GM19395 (cell line): ENCODE data around the gene CDKAL1.
"Not testable (repeated sequence)": the region's sequence is repeated elsewhere in the genome, so short reads cannot be mapped to it uniquely, and the experiment has no call there.

Source experiments
- ATAC-seq: cut with Tn5 transposase; IDR thresholded peaks from one replicate; pipeline ENCODE4 v1.9.1; 2021; ENCODE audit warnings: mild to moderate bottlenecking, moderate library complexity; ENCODE audit not compliant: unreplicated experiment

Gene CDKAL1

GRCh38 chr6:20732896-20733295 is 198.6 kb downstream of the CDKAL1 start:
- ATAC-seq = no peak

- no peak for ATAC-seq
These were observed 203.7 kb downstream of the CDKAL1 start for GRCh38 chr6:20737912-20738311.

- ATAC-seq = no peak
These were observed 205.8 kb downstream of the CDKAL1 start for GRCh38 chr6:20740088-20740487.

- no peak for ATAC-seq
These were observed 206.5 kb downstream of the CDKAL1 start for GRCh38 chr6:20740727-20741126.

GRCh38 chr6:20741490-20741889 is 207.2 kb downstream of the CDKAL1 start:
- no peak for ATAC-seq

- ATAC-seq = no peak
These were observed 210.8 kb downstream of the CDKAL1 start for GRCh38 chr6:20744911-20745557.

GRCh38 chr6:20746024-20746423 is 211.8 kb downstream of the CDKAL1 start:
- no peak for ATAC-seq

GRCh38 chr6:20746805-20747558 is 212.7 kb downstream of the CDKAL1 start:
- ATAC-seq = no peak

- ATAC-seq = no peak
These were observed 213.7 kb downstream of the CDKAL1 start for GRCh38 chr6:20747991-20748390.

GRCh38 chr6:20751293-20751935 is 217.2 kb downstream of the CDKAL1 start:
- no peak for ATAC-seq

- ATAC-seq = no peak
These were observed 221.4 kb downstream of the CDKAL1 start for GRCh38 chr6:20755631-20756030.

GRCh38 chr6:20756584-20757147 is 222.4 kb downstream of the CDKAL1 start:
- not testable (repeated sequence) for ATAC-seq

- ATAC-seq = no peak
These were observed 223.5 kb downstream of the CDKAL1 start for GRCh38 chr6:20757761-20758160.

- ATAC-seq = no peak
These were observed 229.0 kb downstream of the CDKAL1 start for GRCh38 chr6:20763296-20763695.

GRCh38 chr6:20769631-20770030 is 235.4 kb downstream of the CDKAL1 start:
- no peak for ATAC-seq

- no peak for ATAC-seq
These were observed 236.5 kb downstream of the CDKAL1 start for GRCh38 chr6:20770773-20771172.

GRCh38 chr6:20771409-20771808 is 237.2 kb downstream of the CDKAL1 start:
- ATAC-seq = no peak

GRCh38 chr6:20773822-20774221 is 239.6 kb downstream of the CDKAL1 start:
- no peak for ATAC-seq

- no peak for ATAC-seq
These were observed 241.7 kb downstream of the CDKAL1 start for GRCh38 chr6:20775981-20776380.

GRCh38 chr6:20777801-20778200 is 243.5 kb downstream of the CDKAL1 start:
- no peak for ATAC-seq

- no peak for ATAC-seq
These were observed 244.2 kb downstream of the CDKAL1 start for GRCh38 chr6:20778459-20778858.

- no peak for ATAC-seq
These were observed 244.7 kb downstream of the CDKAL1 start for GRCh38 chr6:20778912-20779311.
